KMS-11 (cell line): ENCODE results near the gene COMP.

ENCODE experiments used
- H2AFZ ChIP-seq: fragments of 200-600 bp; sonication (generic); 2 replicates; pipeline ENCODE4 v1.6.1; 2016; ENCODE audit warnings: antibody characterized with exemption, mixed run types, low read depth
- H3K27ac ChIP-seq: fragments of 200-600 bp; sonication (generic); 2 replicates; pipeline ENCODE4 v1.6.1; 2016; ENCODE audit warnings: mild to moderate bottlenecking, mixed run types
- H3K27me3 ChIP-seq: fragments of 200-600 bp; sonication (generic); 2 replicates; pipeline ENCODE4 v1.6.1; 2017; ENCODE audit warnings: mild to moderate bottlenecking, low read depth, mixed run types, moderate library complexity; ENCODE audit not compliant: insufficient read depth
- H3K36me3 ChIP-seq: fragments of 200-600 bp; sonication (generic); 2 replicates; pipeline ENCODE4 v1.6.1; 2017; ENCODE audit warnings: mild to moderate bottlenecking, mixed run types; ENCODE audit not compliant: insufficient read depth
- H3K4me1 ChIP-seq: fragments of 200-600 bp; sonication (generic); 2 replicates; pipeline ENCODE4 v1.6.1; 2016; ENCODE audit warnings: mild to moderate bottlenecking, low read depth, mixed run types; ENCODE audit not compliant: poor library complexity, severe bottlenecking
- H3K4me2 ChIP-seq: fragments of 200-600 bp; sonication (generic); 2 replicates; pipeline ENCODE4 v1.7.0; 2016; ENCODE audit warnings: mild to moderate bottlenecking, mixed run types
- H3K4me3 ChIP-seq: fragments of 200-600 bp; sonication (generic); IDR thresholded peaks from 2 replicates; pipeline ENCODE4 v1.6.1; 2017; ENCODE audit warnings: low read depth, low read length, mixed read lengths; ENCODE audit not compliant: insufficient read depth
- H3K79me2 ChIP-seq: fragments of 200-600 bp; sonication (generic); 2 replicates; pipeline ENCODE4 v1.6.1; 2016; ENCODE audit warnings: low read depth, mixed run types; ENCODE audit not compliant: insufficient read depth
- H3K9ac ChIP-seq: fragments of 200-600 bp; sonication (generic); 2 replicates; pipeline ENCODE4 v1.6.1; 2016; ENCODE audit warnings: mild to moderate bottlenecking, mixed run types
- H4K20me1 ChIP-seq: fragments of 200-600 bp; sonication (generic); 2 replicates; pipeline ENCODE4 v1.6.1; 2016; ENCODE audit warnings: mild to moderate bottlenecking, mixed run types; ENCODE audit not compliant: insufficient read depth
- CTCF ChIP-seq: fragments of 200-600 bp; sonication (generic); conservative IDR thresholded peaks from 2 replicates; pipeline ENCODE4 v1.6.1; 2017; ENCODE audit warnings: low read depth, mild to moderate bottlenecking, antibody characterized with exemption, low read length, moderate library complexity, mixed read lengths

Gene COMP

GRCh38 chr19:18796239-18796638, 5.1 kb upstream of the COMP start:
- H2AFZ ChIP-seq, result no peak overlapping the region
- H3K27me3 ChIP-seq, result peaks cover 62% of the 10 kb centered on the region
- no peak for TF ChIP-seq CTCF
- no peak overlapping the region for H3K27ac ChIP-seq
- no peak overlapping the region for H3K9ac ChIP-seq
- H3K4me3 ChIP-seq, result no peak overlapping the region
- H3K79me2 ChIP-seq, result no peaks in the 10 kb centered on the region
- H3K36me3 ChIP-seq, result no peaks in the 10 kb centered on the region
- H3K4me1 ChIP-seq, result no peaks in the 10 kb centered on the region
- no peak overlapping the region for H3K4me2 ChIP-seq
- no peaks in the 10 kb centered on the region for H4K20me1 ChIP-seq

GRCh38 chr19:18795540-18795939, 4.4 kb upstream of the COMP start:
- Histone ChIP-seq H3K9ac (no peak overlapping the region), H2AFZ (no peak overlapping the region), H4K20me1 (no peaks in the 10 kb centered on the region), H3K27me3 (peaks cover 59% of the 10 kb centered on the region), H3K36me3 (no peaks in the 10 kb centered on the region), H3K4me2 (no peak overlapping the region), H3K4me1 (no peaks in the 10 kb centered on the region), H3K4me3 (no peak overlapping the region), H3K27ac (no peak overlapping the region), H3K79me2 (no peaks in the 10 kb centered on the region)
- no peak for TF ChIP-seq CTCF

GRCh38 chr19:18794692-18795091, 3.6 kb upstream of the COMP start:
- no peaks in the 10 kb centered on the region for H4K20me1 ChIP-seq
- no peak overlapping the region for H3K27ac ChIP-seq
- H2AFZ ChIP-seq, result no peak overlapping the region
- H3K4me2 ChIP-seq, result no peak overlapping the region
- TF ChIP-seq CTCF, result no peak
- H3K4me3 ChIP-seq, result no peak overlapping the region
- peaks cover 57% of the 10 kb centered on the region for H3K27me3 ChIP-seq
- no peaks in the 10 kb centered on the region for H3K79me2 ChIP-seq
- H3K4me1 ChIP-seq, result no peaks in the 10 kb centered on the region
- no peaks in the 10 kb centered on the region for H3K36me3 ChIP-seq
- H3K9ac ChIP-seq, result no peak overlapping the region

GRCh38 chr19:18794029-18794313, 2.9 kb upstream of the COMP start:
- Histone ChIP-seq H2AFZ (no peak overlapping the region), H3K79me2 (no peaks in the 10 kb centered on the region), H3K9ac (no peak overlapping the region), H4K20me1 (no peaks in the 10 kb centered on the region), H3K4me3 (no peak overlapping the region), H3K4me2 (no peak overlapping the region), H3K27me3 (peaks cover 57% of the 10 kb centered on the region), H3K27ac (no peak overlapping the region), H3K4me1 (no peaks in the 10 kb centered on the region), H3K36me3 (no peaks in the 10 kb centered on the region)
- TF ChIP-seq CTCF, result no peak
